ENCODE measurements around the gene METTL16.

- TF ChIP-seq CTCF (IDR thresholded peaks at IDR 0.05), result no peak
- TF ChIP-seq POLR2A (IDR thresholded peaks at IDR 0.05), result no peak
These were observed 1.1 kb downstream of the METTL16 start for GRCh38 chr17:2510559-2510958.

Data from heart left ventricle (tissue), 13 donors.